Measurements from ENCODE around the gene SERP1. TPM values are rescaled to one million over a fixed set of nuclear protein-coding genes. Genes with fewer than 3 reads are reported as not detected.
"Not testable (repeated sequence)": the region's sequence is repeated elsewhere in the genome, so short reads cannot be mapped to it uniquely, and the experiment has no call there.

The SERP1 gene
- total RNA-seq, 2 experiments from 2014 or later, result 129 to 133 TPM

DNA sequence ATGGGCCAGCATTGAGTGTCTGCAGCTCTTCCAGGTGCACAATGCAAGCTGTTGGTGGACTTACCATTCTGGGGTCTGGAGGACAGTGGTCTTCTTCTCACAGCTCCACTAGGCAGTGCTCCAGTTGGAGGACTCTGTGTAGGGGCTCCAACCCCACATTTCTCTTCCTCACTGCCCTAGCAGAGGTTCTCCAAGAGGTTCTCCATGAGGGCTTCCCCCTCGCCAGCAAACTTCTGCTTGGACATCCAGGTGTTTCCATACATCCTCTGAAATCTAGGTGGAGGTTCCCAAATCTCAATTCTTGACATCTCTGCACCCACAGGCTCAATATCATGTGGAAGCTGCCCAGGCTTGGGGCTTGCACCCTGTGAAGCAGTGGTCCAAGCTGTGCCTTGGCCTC lies 45.3 kb downstream of the SERP1 start:
- POLR2A ChIA-PET, CTCF ChIA-PET: not testable (repeated sequence)

DNA sequence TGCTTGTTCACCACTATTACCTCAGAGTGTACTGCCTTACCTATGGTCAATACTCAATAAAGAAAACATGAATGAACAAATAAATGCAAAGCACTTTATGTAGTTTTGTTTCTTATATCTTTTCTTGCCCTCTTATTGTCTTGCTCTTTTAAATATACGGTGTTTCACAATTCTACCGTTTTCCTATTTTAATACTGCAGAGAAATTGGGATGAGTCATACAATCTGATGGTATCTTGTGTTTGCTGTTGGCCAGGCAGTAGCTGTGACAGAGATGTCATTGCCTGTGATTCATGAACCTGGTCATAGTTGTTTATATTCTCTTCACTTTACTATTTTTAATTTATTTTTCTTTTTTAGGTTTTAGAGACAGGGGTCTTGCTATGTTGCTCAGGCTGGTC lies 48.3 kb downstream of the SERP1 start:
- ChIA-PET POLR2A (no interaction called here), CTCF (no interaction called here)

DNA sequence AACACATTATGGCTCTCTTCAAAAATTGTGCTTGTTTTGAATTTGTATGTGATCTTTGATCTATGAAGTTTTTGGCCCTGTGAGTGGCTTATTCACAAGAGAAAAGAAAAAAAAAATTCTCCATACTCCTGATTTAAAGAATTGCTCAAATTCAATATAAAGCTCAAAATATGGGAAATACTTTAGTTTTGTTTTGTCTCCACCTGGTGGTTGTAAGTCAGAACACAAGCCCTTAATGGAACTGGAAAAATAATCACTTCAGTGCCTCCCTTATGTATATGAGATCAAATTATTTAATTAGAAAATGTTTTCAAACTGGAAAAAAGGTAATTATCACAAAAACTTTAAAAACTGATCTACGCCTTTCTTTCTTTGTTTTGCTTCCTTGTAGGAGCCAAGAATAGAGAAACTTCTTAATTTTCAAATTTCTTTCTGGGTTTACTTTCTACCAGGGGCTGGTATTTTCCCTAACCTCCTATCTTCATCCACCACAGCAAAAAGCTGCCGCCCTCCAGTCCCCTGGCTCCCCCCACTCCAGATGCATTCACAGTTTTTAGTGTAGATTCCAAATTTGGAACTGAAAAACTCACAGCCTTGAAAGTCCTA lies 50.6 kb downstream of the SERP1 start:
- POLR2A ChIA-PET, result no interaction called here
- CTCF ChIA-PET, result interaction anchor here (0.6 to 1.9 kb wide), 12 partner anchors 17 to 558 kb away, joined by 3 to 13 read pairs (median 3); partner anchors contain the start of gene TSC22D2

DNA sequence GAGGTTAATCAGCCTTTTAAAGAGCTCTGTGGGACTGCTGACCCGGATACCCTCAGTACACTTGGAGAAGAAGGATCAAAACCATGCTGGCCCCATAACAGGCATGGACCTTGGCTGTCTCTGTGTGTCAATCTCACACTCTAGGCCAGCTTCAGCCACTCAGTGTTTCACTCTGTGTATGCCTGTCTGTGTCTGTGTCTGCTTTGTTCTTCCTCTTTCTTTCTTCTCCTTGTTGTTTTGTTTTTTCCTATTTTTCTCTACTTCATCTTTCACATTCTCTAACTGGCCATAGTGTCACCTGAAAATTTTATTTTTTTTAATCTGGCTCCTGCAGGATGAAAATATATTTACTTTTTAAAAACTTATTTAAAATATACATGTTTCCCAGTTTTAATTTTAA lies 51.1 kb downstream of the SERP1 start:
- CTCF ChIA-PET, result interaction anchor here (0.6 to 1.9 kb wide), 12 partner anchors 17 to 558 kb away, joined by 3 to 13 read pairs (median 3); partner anchors contain the start of gene TSC22D2
- POLR2A ChIA-PET, result no interaction called here

DNA sequence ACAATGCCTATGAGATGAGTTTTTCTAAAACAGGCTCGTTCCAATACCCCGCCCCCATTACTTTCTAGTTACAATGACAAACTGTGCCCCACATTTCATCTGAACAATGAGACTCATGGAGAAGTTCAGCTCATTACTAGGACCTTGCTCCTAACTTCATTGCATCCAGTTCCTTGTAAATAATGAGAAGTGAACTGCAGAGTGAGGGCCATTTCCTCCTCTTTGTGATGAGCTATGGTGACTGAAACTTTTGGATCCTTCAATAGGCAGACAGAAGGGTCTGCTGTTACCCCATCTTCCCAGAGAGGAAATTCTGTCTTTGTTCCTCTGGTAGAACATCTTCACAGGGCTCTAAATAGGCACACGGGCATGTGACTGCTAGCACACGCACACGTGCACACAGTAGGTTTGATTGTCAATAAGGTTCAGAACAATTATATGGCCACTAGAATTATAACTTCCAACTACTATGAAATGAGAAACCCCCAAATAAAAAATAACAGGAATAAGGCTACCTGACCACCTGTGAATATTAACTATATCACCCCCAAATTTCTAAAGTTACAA lies 51.8 kb downstream of the SERP1 start:
- ChIA-PET CTCF (interaction anchor here (0.7 to 1.9 kb wide), 4 partner anchors 84 to 255 kb away, joined by 3 to 13 read pairs (median 3); partner anchors contain the start of gene TSC22D2), POLR2A (no interaction called here)

Other genes starting within 250 kb of the SERP1 start
- 10 to 100 TPM; 17.8 to 19.2 TPM for gene TSC22D2, start 138.2 kb downstream of the SERP1 start, total RNA-seq
- 100 to 1,000 TPM; 130 to 137 TPM for gene EIF2A, start 291 bp upstream of the SERP1 start, total RNA-seq
- 100 to 1,000 TPM; 136 to 138 TPM for gene SELENOT, start 56.8 kb upstream of the SERP1 start, total RNA-seq
- not detected for gene ERICH6, start 157.4 kb upstream of the SERP1 start, total RNA-seq
- gene SIAH2, start 216.7 kb upstream of the SERP1 start, total RNA-seq, result 100 to 1,000 TPM; 107 to 109 TPM